ENCODE results near the gene COG5.

Gene COG5

DNA sequence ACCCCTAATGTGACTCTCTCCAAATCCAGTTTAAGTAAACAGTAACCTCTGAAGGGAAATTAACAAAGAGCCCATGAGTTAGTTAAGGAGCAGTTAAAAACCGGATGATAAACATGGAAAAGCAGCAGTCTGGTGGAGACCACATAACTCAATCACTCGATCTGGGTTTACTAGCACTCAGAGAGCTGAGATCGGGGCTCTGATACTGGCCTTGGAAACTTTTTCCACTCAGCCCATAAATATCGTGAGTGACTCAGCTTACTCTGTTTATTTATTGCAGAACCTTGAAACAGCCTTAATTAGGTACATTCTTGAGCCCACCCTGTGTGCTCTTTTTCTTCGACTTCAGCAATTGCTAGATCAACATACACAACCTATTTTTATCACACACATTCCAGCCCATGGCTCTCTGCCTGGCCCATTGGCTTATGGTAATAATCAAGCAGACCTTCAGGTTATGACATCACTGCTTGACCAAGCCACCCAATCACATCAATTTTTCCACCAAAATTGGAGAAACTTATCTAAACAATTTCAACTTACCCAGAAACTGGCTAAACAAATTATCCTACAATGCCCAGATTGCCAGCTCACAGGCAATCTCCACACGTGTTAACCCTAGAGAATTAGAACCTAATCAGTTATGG, 176.0 kb downstream of the COG5 start:
- DNase-seq: peak; percentile 76

DNA sequence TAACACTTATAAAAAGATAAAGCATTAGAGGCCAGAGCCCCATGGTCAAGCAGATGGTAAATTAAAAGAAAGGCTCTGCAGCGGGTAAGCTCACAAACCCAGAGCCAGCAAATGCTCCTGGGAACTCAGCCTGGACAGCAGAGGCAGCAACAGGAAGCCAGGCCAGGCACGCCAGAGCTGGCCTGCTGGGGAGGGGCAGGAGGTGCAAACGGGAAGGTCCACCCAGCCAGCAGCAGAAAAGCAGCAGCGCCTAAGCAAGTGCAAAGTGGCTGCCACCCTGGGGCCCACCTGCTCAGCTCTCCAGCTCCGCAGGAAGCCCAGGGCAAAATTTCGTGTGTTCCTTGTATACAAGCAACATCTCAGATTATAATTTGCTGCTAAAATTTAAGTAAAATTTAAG, 176.6 kb downstream of the COG5 start:
- DNase-seq: no peak

DNA sequence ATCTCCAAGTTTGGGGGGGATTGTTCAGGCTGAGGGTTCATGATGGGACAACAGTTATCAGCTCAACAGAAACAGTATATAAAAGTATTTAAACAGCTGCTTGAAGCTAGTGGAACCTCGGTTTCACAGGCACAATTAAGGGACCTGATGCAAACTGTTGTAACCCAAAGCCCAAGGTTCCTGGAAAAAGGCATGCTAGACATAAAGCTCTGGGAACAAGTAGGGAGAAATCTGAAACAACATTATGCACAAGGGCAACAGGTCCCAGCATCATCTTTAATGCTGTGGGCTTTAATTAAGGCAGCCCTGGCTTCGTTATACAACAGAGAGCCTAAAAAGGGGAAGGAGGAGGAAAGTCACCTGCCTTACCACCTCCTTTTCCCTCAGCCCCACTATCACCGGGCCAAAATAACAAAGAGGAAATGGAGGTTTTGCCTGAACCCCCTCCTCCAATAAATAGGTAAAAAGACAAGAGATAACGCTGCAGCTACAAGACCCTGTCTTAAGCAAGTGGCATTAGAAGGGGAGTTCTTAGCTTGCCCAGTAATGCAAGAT, 177.1 kb downstream of the COG5 start:
- DNase-seq: no peak

DNA sequence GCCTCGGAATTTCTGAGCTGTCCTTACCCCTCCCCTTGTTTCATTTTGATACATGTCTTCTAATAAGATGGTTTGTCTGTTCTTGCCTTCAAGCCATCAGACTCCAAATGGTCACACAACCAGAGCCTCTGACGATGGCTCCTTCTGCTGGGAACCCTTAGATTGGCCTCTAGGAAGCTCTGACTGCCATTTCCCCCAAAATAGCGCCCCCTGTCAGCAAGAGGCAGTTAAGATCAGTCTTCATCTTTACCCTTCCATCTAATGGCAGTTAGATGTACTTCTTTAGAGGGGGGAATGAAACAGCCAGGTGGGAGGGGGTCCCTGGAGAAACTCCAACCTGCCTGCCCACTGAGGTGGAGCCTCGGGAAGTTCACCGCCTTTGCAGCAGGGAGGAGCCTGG, 179.7 kb downstream of the COG5 start:
- DNase-seq: no peak

DNA sequence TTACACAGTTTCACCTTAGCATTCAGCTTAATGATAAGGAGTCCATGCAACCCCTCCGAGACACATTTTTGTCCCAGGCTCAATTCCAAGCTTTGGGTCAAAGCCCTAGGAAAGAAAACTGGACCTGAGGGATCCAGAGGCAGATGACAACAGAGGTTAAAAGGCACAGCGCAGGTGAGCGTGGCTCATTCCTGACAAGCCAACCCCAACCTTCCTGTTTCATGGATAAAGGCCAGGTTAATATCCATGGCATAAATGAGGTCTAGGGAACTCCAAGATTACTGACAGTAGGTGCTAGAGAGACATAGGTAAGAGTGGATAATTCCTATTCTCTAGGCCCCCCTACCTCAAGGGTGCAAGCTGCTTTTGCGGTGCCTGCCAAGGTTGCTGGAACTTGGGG, 180.5 kb downstream of the COG5 start:
- no peak for DNase-seq

DNA sequence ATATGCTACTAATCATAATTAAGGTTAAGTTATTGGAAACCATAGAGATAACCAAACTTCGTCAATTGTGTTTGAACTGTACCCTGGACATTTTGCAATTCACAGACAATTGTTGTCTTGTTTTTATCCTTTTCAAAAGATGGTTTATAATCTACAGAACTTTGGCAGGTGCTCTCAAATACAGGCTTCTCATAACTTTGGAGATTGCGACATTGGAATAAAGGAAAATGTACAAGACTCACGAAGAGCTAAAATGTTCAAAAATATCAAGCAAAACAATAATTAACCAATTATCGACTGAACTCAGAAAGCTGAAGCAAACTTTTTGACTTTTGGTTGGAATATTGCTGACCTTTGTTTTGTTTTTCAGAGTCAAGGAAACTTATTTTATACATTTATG, 182.3 kb downstream of the COG5 start:
- DNase-seq: no peak

DNA sequence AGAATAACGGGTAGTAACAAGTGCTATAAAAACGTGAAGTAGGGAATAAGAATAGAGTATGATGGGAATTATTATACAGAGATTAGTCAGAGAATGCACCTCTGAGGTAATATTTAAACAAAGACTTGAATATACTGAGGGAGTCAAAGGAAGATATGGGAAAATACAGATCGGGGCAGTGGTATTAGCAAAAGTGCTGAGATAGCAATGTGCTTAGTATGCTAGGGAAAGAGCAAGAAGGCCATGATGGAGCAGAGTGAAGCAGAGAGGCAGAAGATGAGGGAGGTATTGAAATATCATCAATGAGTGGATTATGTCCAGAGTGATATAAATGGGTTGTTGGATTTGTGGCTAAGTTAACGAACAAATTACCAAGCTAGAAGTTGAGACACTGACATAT, 190.4 kb downstream of the COG5 start:
- no peak for DNase-seq

DNA sequence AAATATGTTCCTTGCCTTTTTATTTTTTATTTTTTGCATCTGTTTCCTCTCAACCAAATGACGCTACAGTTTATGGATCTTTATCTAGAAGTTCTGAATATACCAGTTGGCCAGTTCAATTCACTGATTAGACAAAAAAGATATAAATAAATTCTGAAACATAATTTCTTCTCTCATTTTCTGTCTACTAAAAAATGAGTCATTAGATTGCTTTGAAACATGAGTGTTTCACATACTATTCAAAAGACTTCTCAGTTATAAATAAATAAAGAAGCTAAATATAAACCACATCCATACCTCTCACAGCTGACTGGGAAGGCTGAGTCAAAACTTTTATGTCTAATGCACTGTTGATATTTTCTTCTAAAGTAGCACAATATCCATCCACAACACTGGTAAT, 191.4 kb downstream of the COG5 start:
- peak; percentile 79 for DNase-seq

DNA sequence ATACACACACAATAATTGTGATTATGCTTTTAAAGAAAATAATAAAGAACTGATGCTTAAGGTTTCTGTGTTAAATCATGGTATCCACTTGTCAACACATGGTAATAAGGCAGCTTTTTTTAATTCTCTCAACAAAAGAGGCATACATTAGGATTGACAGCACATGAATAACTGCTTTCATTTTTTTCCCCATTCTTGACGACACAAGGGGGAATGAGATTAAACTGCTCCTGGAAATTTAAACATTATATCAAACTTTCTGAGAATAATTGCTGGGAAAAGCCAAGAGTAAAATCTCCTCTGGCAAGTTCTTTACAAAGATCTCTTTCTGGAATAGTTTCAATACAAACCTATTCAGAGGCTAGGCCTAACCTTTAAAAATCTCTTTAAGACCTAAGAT, 192.9 kb downstream of the COG5 start:
- no peak for DNase-seq

DNA sequence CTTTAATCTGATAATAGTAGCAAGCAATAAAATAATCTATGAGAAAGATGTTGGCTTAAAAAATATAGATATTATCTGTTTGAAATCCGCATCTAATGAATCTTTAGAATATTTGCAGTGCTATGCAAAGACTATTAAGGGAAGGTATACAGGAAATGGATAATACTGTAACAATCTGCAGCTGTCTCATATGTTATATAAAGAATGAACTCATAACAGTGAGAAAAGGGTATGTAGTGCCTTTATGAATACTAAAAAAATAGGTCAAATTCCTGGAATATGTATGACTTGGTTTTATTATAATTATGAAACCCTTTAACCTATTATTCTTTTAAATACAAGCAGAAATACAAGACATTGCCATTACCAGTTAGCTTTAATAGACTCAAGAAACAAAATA, 198.9 kb downstream of the COG5 start:
- DNase-seq: peak; percentile 57

DNA sequence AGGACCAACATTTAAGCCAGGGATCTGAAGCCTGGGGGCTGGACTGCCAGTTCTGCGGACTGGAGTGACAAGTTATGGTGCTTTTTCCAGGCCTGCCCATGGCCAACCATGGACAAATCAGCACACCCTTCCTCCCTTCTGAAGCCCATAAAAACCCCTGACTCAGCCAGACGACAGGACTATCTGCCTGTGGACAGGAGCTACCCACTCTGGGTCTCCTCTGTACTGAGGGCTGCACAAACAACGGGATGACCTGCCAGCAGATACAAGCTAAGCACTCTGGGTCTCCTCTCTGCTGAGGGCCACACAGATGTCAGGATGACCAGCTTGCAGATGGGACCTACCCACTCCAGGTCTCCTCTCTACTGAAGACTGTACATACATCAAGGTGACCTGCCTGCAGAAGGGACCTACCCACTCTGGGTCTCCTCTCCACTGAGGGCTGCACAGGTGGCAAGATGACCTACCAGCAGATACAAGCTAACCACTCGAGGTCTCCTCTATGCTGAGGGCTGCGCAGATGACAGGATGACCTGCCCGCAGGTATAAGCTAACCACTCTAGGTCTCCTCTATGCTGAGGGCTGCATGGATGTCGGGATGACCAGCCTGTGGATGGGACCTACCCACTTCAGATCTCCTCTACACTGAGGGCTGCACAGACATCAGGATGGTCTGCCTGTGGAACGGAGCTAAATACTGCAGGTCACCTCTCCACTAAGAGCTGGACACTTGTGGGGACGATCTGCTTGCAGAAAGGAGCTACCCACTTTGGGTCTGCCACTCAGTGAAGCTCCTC, 204.0 kb downstream of the COG5 start:
- DNase-seq: no peak

DNA sequence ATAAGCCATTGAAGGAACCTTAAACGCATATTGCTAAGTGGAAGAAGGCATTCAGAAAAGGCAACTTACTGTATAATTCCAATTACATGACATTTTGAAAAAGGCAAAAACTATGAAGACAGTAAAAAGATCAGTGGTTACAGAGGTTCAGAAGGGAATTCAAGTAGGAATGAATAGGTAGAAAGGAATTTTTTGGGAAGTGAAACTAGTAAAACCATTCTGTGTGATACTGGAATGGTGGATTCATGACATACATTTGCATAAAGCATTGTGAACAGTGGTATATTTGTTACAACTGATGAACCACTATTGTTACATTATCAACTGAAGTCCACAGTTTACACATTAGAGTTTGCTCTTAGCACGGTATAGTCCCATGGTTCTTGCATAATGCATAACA, 208.1 kb downstream of the COG5 start:
- DNase-seq: peak; percentile 70

DNA sequence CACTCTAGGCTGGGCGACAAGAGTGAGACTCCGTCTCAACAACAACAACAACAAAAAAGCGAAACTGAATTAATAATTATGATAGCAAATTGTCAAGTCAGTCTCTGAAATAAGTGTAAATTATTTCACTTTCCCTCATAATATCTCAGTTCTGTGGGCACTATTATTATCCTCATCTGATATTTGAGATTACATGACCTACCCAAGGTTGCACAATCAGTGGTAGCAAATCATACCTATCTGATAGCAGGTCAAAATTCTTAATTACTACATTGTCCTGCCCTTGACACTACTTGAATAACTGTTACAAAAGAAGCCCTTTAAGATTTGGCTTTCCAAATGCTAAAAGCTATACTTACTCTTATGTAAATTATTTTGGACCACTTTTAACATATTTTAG, 209.1 kb downstream of the COG5 start:
- no peak for DNase-seq

DNA sequence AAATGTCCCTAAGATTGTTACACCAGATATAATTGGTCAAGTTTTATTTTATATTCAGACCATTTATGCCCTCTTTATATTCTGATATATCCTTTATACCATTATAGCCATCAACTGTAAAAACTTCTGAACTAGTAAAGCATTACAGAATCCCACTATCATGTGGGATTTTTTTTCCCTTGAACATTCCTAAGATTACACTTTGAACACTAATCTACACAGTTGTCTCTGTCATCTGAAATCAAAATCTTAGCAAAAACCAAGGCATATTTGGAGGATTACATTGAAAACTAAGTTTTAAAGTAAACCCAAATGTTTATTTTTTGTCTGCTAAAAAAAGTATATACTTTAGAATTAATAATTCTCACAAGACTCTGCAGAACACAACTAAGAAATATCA, 210.0 kb downstream of the COG5 start:
- peak; percentile 69 for DNase-seq

DNA sequence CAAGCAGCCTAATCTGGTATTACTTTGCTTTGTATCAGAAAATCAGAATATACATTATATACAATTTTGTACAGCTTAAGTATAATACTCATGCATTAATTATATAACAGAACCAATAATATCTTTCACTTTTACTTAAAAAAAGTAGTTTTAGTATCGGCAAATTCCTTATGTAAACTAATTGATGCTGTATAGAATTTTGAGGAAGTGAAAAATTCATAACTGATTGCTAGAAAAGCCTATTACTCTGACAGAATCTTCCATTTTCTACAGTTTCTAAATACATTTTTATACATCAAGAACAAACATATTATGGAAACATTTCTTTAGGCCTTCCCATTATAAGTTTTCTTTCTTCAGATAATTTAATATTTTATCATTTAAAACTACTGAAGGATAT, 217.8 kb downstream of the COG5 start:
- DNase-seq: no peak

DNA sequence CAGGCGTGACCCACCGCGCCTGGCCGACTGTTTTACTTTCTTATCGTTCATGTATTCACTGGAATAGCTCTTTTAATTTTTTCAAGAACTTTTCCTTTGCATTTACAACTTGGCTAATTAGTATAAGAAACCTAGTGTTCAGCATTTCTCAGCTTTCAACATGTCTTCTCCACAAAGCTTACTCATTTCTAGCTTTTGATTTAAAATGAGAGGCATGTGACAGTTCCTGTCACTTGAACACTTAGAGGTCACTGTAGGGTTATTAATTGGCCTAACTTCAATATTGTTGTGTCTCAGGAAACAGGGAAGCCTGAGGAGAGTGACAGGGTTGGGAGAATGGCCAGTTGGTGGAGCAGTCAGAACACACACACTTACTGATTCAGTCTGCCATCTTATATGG, 218.9 kb downstream of the COG5 start:
- DNase-seq: no peak

DNA sequence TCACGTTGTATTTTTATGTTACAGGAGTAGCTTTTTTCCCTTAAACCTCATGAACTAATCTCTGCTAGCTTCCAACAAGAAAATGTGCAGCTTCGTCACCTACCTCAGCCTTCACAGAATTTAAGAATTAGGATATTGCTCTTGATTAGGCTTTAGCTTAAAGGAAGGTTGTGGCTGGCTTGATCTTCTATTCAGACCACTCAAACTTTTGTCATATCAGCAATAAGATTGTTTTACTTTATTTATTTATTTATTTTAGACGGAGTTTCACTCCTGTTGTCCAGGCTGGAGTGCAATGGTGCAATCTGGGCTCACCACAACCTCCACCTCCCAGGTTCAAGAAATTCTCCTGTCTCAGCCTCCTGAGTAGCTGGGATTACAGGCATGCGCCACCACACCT, 219.4 kb downstream of the COG5 start:
- no peak for DNase-seq

DNA sequence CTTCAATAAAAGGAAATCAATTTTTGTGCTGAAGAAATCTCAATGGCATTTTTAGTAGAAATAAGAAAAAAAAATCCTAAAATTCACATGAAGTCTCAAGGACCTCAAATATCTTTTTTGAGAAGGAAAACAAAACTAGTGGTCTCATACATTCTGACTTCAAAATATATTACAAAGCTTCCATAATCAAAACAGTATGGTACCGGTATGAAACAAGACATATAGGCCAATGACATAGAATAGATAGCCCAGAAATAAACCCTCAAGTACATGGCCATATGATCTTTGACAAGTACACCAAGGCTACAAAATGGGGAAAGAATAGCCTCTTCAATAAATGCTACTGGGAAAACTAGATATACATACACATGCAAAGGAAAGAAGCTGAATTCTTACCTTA, 225.6 kb downstream of the COG5 start:
- no peak for DNase-seq

DNA sequence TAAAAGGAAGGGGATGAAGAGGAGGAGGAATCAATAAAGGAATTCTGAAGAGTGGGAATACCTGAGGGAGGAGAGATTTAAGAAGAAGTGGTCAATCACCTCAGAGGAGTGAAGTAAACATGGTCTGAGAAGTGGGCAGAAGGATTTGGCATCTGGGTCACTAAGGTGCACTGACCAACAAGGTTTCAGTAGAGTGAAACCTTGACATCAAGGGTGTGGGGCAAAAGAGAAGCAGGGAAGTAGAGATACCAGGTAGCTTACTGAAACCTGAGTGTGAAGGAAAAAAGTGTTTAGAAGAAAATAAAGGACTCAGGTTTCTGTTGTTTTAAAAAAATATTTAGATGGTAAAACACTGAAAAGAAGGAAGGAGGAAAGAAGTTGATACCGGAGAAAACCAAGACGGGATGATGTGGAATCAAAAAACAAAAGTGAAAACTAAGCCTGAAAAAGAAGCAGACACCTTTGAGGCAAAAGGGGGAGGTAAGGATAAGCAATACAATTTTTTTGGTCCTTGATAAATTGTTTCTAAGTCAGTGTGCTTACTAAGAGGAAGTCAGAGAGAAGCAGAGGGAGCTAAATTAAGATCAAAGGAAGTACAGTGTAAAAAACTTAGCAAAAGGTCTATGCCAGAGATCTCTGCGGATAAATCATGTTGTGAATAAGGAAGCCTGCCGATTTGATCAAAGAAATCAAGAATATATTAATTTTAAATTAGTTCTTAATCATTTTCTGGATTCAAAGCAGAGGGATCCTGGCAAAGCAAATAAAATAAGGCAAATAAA, 231.0 kb downstream of the COG5 start:
- no peak for DNase-seq

DNA sequence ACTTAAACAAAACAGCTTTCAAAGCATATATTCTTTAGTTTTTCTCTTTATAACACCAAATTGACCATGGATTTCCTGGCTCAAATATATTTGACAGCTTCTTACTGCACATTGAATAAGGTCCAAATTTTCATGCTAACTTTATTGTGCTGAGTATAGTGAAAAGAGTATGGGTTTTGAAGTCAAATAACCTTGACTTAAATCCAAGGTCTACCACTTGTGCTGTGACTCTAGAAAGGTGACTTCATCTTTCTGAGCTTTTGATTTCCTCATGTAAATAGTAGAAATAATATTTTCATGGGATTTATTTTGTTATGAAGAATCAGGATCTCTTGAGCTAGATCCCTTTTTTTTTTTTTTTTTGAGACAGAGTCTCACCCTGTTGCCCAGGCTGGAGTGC, 233.2 kb downstream of the COG5 start:
- DNase-seq: no peak

DNA sequence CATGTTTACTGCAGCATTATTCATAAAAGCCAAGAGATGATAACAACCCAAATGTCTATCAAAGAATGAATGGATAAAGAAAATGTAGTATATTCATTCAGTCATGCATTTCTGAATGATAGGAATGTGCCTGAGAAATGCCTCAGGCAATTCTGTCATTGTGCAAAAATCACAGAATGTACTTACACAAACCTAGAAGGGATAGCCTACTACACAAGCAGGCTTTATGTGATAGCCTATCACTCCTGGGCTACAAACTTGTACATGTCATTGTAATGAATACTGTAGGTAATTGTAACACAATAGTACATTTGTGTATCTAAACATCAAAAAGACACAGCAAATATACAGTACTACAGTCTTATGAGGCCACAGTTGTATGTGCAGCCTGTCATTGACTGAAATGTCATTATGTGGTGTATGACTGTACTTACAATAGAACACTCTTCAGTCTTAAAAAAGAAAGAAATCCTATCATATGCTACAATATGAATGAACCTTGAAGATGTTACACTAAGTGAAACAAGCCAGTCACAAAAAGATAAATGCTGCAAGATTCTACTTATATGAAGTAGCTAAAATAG, 235.6 kb downstream of the COG5 start:
- DNase-seq: peak; percentile 76

DNA sequence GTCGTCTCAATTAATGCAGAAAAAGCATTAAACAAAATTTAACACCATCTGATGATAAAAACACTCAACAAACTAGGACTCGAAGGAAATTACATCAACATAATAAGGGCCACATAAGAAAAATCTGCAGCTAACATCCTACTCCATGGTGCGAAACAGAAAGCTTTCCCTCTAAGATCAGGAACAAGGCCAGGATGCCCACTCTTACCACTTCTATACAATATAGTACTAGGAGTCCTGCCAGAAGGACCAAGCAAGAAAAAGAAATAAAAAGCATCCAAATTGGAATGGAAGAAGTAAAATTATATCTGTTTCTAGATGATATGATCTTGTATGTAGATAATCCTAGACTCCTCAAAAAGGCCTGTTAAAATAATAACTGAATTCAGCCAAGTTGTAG, 237.7 kb downstream of the COG5 start:
- DNase-seq: no peak

DNA sequence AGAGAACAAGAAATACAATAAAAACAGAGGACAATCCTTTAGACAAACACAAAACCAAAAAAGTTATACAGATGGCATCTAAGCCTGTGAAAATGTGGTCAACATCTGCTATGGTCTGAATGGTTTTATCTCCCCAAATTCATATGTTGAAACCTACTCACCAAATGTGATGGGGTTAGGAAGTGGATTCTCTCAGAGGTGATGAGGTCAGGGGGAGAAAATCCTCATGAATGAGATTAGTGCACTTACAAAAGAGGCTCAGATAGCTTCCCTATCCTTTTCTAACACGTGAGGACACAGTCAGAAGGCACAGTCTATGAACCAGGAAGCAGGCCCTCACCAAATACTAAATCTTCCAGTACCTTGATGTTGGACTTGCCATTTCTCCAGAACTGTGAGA, 241.7 kb downstream of the COG5 start:
- no peak for DNase-seq
